Choroid plexus epithelial cell (primary cell): Measurements from ENCODE around the gene FADS2.

ENCODE experiments used
- DNase-seq: peaks from one replicate; pipeline ENCODE4 v3.0.0-alpha.2; 2010; ENCODE audit warnings: low read depth
- H3K4me3 ChIP-seq: 2 replicates; pipeline ENCODE4 v1.5.1; 2011; ENCODE audit warnings: low read depth, mild to moderate bottlenecking, control low read depth, low read length, moderate library complexity
- CTCF ChIP-seq: conservative IDR thresholded peaks from 2 replicates; pipeline ENCODE4 v1.5.1; 2011; ENCODE audit warnings: low read depth, mild to moderate bottlenecking, control low read depth, inconsistent platforms, low read length, moderate library complexity

The FADS2 gene

GRCh38 chr11:61895046-61895717, 67.1 kb downstream of the FADS2 start:
- no peak for TF ChIP-seq CTCF
- H3K4me3 ChIP-seq: no peak overlapping the region
- no peak for DNase-seq

GRCh38 chr11:61895718-61896059, 67.6 kb downstream of the FADS2 start:
- no peak overlapping the region for H3K4me3 ChIP-seq
- DNase-seq: no peak
- TF ChIP-seq CTCF: no peak

- H3K4me3 ChIP-seq: no peak overlapping the region
- no peak for DNase-seq
- TF ChIP-seq CTCF: no peak
Observed at GRCh38 chr11:61896665-61897386, 68.7 kb downstream of the FADS2 start.

- peak; percentile 92 for TF ChIP-seq CTCF
- DNase-seq: peak; percentile 78
Observed at GRCh38 chr11:61897387-61898246, 69.5 kb downstream of the FADS2 start.

GRCh38 chr11:61898247-61898582, 70.1 kb downstream of the FADS2 start:
- no peak for DNase-seq
- H3K4me3 ChIP-seq: no peak overlapping the region
- TF ChIP-seq CTCF: no peak

More at GRCh38 chr11:61897387-61898246, 69.5 kb downstream of the FADS2 start:
- no peak overlapping the region for H3K4me3 ChIP-seq

- peak; percentile 99 for TF ChIP-seq CTCF
Observed at GRCh38 chr11:61899146-61899841, 71.2 kb downstream of the FADS2 start.

More at GRCh38 chr11:61899146-61899841, 71.2 kb downstream of the FADS2 start:
- H3K4me3 ChIP-seq: no peak overlapping the region
- DNase-seq: peak; percentile 77
